Measurements from ENCODE around the gene NUDT14.

Gene NUDT14

GRCh38 chr14:105172476-105172875 is 8.6 kb downstream of the NUDT14 start:
- DNase-seq: no peak

GRCh38 chr14:105171004-105171673 is 10.0 kb downstream of the NUDT14 start:
- peak; percentile 84 for DNase-seq

- DNase-seq: peak; percentile 55
These were observed 11.1 kb downstream of the NUDT14 start for GRCh38 chr14:105169776-105170655.

GRCh38 chr14:105168979-105169507 is 12.1 kb downstream of the NUDT14 start:
- DNase-seq: no peak

- DNase-seq: peak; percentile 74
These were observed 12.6 kb downstream of the NUDT14 start, which contains the start of gene JAG2 for GRCh38 chr14:105168496-105168978. JAG2 (minus strand) TSS chr14:105168776; CDS start chr14:105168420, 356 bp downstream.

GRCh38 chr14:105168093-105168420 is 13.1 kb downstream of the NUDT14 start:
- no peak for DNase-seq

- DNase-seq: peak; percentile 45
These were observed 13.6 kb downstream of the NUDT14 start for GRCh38 chr14:105167303-105168092.

- DNase-seq: no peak
These were observed 14.4 kb downstream of the NUDT14 start for GRCh38 chr14:105166571-105167302.

GRCh38 chr14:105165761-105166485 is 15.2 kb downstream of the NUDT14 start:
- no peak for DNase-seq

GRCh38 chr14:105165134-105165704 is 15.9 kb downstream of the NUDT14 start:
- peak; percentile 89 for DNase-seq

GRCh38 chr14:105163040-105163742 is 17.9 kb downstream of the NUDT14 start:
- DNase-seq: no peak

GRCh38 chr14:105162669-105162979 is 18.5 kb downstream of the NUDT14 start:
- no peak for DNase-seq

GRCh38 chr14:105161964-105162668 is 19.0 kb downstream of the NUDT14 start:
- DNase-seq: no peak

- peak; percentile 92 for DNase-seq
These were observed 19.8 kb downstream of the NUDT14 start for GRCh38 chr14:105161309-105161708.

- no peak for DNase-seq
These were observed 20.3 kb downstream of the NUDT14 start for GRCh38 chr14:105160776-105161175.

GRCh38 chr14:105159344-105159743 is 21.8 kb downstream of the NUDT14 start:
- DNase-seq: no peak

GRCh38 chr14:105158794-105159193 is 22.3 kb downstream of the NUDT14 start:
- DNase-seq: no peak

- DNase-seq: no peak
These were observed 23.2 kb downstream of the NUDT14 start for GRCh38 chr14:105157872-105158271.

GRCh38 chr14:105156414-105157375 is 24.4 kb downstream of the NUDT14 start:
- no peak for DNase-seq

Measured in COR-L47 (cell line).